ENCODE results near the gene ZNF598. TPM values are rescaled to one million over a fixed set of nuclear protein-coding genes. Genes with fewer than 3 reads are reported as not detected.

Gene ZNF598
- total RNA-seq, 1 experiment from 2014 or later, result 70.9 TPM

DNA sequence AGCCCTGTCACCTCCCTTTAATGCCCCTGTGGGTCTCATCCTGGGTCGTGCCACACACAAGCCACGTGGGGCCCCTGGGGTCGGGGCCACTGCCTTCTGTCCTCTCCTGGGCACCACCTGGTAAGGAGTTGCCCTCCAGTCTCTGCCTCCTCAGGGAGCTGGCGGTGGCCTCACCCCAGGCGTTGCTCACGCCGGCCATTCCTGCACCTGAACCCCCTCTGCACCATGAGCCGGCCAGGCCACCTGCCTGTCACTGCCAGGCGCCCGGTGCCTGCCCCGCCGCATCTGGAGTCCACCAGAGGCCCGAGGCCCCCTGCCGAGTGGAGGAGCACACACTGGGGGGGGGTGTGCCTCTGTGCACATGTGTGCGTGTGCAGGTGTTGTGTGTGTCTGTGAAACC is 27.5 kb upstream of the ZNF598 start:
- Histone ChIP-seq H3K14ac (ENCODE audit: insufficient read depth, low read length) (no peak overlapping the region), H3K79me2 (ENCODE audit: insufficient read depth, low read length) (no peaks in the 10 kb centered on the region), H2AFZ (ENCODE audit: low read length) (no peak overlapping the region), H4K20me1 (ENCODE audit: control insufficient read depth, insufficient read depth, insufficient read length) (no peaks in the 10 kb centered on the region), H3K27ac (ENCODE audit: insufficient read length, low read depth, low read length) (no peak overlapping the region), H3K9ac (ENCODE audit: extremely low read depth, insufficient read length, low read length) (no peak overlapping the region), H3K4me2 (ENCODE audit: insufficient read depth, insufficient read length, low read length) (no peak overlapping the region), H2BK20ac (ENCODE audit: low read depth, low read length, poor library complexity, severe bottlenecking) (no peak overlapping the region), H2AK5ac (ENCODE audit: insufficient read length, low read length) (no peak overlapping the region), H2BK15ac (ENCODE audit: low read depth, low read length) (no peak overlapping the region), H3K79me1 (ENCODE audit: insufficient read depth, low read depth, low read length, poor library complexity, severe bottlenecking) (no peaks in the 10 kb centered on the region), H3K23ac (ENCODE audit: insufficient read length, low read depth, low read length) (no peak overlapping the region), H4K91ac (ENCODE audit: insufficient read length, low read depth, low read length) (no peak overlapping the region), H4K5ac (ENCODE audit: insufficient read length, low read depth, low read length) (no peak overlapping the region), H3K4ac (ENCODE audit: low read depth, low read length) (no peak overlapping the region), H2BK5ac (ENCODE audit: insufficient read length, low read length) (no peak overlapping the region), H3K9me3 (ENCODE audit: control insufficient read depth, low read depth, low read length) (no peaks in the 10 kb centered on the region), H2BK120ac (ENCODE audit: low read depth, low read length, poor library complexity, severe bottlenecking) (no peak overlapping the region), H3K18ac (ENCODE audit: insufficient read length, low read depth, low read length) (no peak overlapping the region), H3K4me1 (ENCODE audit: insufficient read depth, low read length) (no peaks in the 10 kb centered on the region), H3T11ph (ENCODE audit: low read length) (no peak overlapping the region), H3K23me2 (ENCODE audit: insufficient read length, low read depth, low read length, poor library complexity, severe bottlenecking) (no peaks in the 10 kb centered on the region), H2BK12ac (ENCODE audit: insufficient read length, low read depth, low read length) (no peak overlapping the region), H3K56ac (ENCODE audit: insufficient read length, low read depth, low read length) (no peak overlapping the region), H3K27me3 (ENCODE audit: insufficient read depth, low read length) (no peaks in the 10 kb centered on the region), H4K8ac (replicated peaks; ENCODE audit: insufficient read length, low read depth, low read length) (no peak overlapping the region)
- Mint-ChIP-seq H3K27me3 (ENCODE audit: low read depth) (no peaks in the 10 kb centered on the region), H3K4me1 (peaks cover 7 to 9% of the 10 kb centered on the region in 2 experiments), H3K36me3 (ENCODE audit: insufficient read depth in 1 of 3, low read depth in 3 of 3) (no peaks in the 10 kb centered on the region; a peak in 3 of 7 replicates), H3K27ac (no peak overlapping the region), H3K4me3 (no peak overlapping the region), H3K9me3 (no peaks in the 10 kb centered on the region)
- WGBS (ENCODE audit: extremely low coverage, insufficient read length, low lambda C conversion rate), result no CpG with 5 or more reads among the region's 15 CpGs
- TF ChIP-seq, protein P1, sequence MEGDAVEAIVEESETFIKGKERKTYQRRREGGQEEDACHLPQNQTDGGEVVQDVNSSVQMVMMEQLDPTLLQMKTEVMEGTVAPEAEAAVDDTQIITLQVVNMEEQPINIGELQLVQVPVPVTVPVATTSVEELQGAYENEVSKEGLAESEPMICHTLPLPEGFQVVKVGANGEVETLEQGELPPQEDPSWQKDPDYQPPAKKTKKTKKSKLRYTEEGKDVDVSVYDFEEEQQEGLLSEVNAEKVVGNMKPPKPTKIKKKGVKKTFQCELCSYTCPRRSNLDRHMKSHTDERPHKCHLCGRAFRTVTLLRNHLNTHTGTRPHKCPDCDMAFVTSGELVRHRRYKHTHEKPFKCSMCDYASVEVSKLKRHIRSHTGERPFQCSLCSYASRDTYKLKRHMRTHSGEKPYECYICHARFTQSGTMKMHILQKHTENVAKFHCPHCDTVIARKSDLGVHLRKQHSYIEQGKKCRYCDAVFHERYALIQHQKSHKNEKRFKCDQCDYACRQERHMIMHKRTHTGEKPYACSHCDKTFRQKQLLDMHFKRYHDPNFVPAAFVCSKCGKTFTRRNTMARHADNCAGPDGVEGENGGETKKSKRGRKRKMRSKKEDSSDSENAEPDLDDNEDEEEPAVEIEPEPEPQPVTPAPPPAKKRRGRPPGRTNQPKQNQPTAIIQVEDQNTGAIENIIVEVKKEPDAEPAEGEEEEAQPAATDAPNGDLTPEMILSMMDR (conservative IDR thresholded peaks at IDR 0.05), result no peak
- no peak for DNase-seq
